COR-L47 (cell line): Measurements from ENCODE around the gene DDX52.
"Not testable (repeated sequence)": the region's sequence is repeated elsewhere in the genome, so short reads cannot be mapped to it uniquely, and the experiment has no call there.

Source experiments
- DNase-seq: peaks from one replicate; lab custom pipeline; 2025; lab: John Stamatoyannopoulos, UW

DDX52 gene, protein sequence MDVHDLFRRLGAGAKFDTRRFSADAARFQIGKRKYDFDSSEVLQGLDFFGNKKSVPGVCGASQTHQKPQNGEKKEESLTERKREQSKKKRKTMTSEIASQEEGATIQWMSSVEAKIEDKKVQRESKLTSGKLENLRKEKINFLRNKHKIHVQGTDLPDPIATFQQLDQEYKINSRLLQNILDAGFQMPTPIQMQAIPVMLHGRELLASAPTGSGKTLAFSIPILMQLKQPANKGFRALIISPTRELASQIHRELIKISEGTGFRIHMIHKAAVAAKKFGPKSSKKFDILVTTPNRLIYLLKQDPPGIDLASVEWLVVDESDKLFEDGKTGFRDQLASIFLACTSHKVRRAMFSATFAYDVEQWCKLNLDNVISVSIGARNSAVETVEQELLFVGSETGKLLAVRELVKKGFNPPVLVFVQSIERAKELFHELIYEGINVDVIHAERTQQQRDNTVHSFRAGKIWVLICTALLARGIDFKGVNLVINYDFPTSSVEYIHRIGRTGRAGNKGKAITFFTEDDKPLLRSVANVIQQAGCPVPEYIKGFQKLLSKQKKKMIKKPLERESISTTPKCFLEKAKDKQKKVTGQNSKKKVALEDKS

GRCh38 chr17:37643118-37643766, at the start of gene DDX52:
Gene DDX52 (minus strand): TSS chr17:37643446. CDS start chr17:37643420, 26 bp downstream.
- peak; percentile 84 for DNase-seq

DNA sequence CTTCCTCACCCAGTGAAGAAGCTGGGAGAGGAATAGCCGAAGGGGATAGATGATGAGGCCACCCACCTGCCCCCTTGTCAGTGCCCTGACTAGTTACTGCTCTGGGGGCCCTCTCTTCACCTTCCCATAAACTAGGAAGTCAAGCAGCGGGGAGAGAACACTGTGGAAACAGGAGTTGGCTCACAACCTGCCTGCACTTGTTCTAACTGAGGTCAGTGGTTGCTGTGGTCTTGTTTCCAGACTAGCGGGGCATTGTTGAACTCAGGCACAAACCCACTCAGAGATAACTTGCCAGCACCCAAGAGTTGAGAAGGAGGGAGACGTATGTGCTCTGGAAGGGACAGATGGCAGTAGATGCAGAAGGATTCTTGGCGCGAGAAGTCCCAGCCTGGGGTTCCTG, 48.6 kb upstream of the DDX52 start:
- no peak for DNase-seq

GRCh38 chr17:37689317-37689716, 46.1 kb upstream of the DDX52 start:
- no peak for DNase-seq

GRCh38 chr17:37683454-37683984, 40.3 kb upstream of the DDX52 start:
- DNase-seq, result no peak

DNA sequence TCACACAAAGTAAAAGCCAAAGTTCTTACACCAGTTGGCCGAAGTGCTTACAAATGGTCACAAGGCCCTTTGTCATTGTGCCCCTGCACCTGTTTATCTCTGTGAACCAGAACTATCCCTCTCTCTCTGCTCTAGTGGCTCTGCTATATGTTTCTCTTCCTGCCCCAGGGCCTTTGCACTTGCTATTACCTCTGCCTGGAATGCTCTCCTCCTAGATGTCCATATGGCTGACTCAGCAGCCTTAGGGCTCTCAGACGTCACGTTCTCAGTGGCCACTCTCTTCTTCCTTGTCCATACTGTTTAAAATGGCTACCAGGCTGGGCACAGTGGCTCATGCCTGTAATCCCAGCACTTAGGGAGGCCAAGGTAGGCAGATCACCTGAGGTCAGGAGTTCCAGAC, 38.8 kb upstream of the DDX52 start:
- DNase-seq, result no peak

- not testable (repeated sequence) for DNase-seq
These were observed 36.7 kb upstream of the DDX52 start for GRCh38 chr17:37679995-37680394.

DNA sequence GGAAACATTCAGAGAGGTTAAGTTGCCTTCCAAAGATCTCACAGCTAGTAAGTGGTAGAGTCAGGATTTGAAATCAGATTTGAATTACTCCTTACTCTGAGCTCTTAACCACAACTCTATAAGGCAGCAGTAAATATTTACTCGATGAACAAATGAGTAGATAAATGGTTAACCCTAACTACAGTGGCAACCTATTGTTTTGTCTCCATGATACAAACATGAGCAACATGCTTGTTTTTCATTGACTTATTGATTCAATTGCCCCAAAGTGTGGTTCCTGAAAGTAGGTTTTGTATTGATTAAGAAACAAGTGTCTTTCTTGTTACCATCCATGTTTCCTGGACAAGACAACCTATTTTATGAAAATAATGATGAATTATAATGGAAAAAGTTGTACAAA, 34.8 kb upstream of the DDX52 start:
- no peak for DNase-seq

- no peak for DNase-seq
These were observed 33.8 kb upstream of the DDX52 start for GRCh38 chr17:37677021-37677420.

DNA sequence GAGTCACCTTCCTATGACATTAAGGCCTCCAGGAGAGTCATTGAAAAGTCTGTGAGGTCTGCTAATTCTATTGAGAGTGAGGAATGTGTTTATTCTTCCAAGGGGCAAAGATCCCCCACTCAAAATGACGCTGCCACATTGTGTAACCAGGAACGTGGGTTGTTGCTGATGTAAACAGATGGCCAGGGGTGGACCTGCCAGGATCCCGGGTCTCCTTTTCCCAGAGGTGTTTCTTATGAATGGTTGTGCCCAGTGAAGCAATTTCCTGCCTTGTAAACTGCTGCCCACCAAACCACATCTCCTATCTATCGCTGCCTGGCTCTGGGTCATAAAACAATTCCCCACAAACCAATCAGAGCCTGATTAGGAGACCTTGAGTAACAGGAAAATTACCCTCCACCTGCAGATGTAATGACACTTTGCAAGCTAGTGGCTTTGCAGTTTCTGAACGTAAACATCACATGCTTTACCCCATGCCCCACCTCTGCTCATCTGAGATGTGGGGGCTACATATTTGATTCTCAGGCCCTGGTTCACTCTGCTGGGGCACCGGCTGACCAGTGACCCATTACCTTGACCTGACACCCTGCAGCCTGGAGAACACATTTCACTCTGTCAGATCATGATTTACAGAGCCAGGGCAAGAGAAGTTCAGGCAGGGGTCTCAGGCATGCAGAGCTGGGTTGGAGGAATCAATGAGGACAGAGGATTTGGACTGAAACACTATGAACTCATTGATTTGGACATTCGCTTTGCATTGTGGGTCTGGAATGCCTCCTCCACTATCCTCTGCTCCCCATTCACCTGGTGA, 33.1 kb upstream of the DDX52 start:
- DNase-seq, result no peak

DNA sequence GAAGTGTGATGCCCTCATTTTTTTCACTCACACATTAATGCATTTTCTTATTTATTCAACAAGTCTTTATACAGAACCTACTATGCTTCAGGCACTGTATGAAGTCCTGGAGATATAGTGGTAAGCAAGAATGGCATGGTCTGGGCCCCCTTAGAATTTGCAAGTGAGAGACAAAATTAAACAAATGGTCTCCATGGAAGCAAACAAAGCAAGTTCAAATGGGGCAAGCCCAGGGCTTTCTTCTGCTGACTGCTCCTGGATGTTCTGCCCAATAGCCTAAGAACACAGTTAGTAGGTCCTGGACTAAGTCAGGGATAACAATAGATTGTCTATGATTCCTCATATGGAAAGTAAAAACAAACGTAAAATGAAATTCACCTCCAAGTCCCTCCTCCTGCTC, 31.3 kb upstream of the DDX52 start:
- no peak for DNase-seq

GRCh38 chr17:37673386-37673785, 30.1 kb upstream of the DDX52 start:
- no peak for DNase-seq

GRCh38 chr17:37672548-37673078, 29.4 kb upstream of the DDX52 start:
- no peak for DNase-seq

- no peak for DNase-seq
These were observed 28.7 kb upstream of the DDX52 start for GRCh38 chr17:37671824-37672547.

DNA sequence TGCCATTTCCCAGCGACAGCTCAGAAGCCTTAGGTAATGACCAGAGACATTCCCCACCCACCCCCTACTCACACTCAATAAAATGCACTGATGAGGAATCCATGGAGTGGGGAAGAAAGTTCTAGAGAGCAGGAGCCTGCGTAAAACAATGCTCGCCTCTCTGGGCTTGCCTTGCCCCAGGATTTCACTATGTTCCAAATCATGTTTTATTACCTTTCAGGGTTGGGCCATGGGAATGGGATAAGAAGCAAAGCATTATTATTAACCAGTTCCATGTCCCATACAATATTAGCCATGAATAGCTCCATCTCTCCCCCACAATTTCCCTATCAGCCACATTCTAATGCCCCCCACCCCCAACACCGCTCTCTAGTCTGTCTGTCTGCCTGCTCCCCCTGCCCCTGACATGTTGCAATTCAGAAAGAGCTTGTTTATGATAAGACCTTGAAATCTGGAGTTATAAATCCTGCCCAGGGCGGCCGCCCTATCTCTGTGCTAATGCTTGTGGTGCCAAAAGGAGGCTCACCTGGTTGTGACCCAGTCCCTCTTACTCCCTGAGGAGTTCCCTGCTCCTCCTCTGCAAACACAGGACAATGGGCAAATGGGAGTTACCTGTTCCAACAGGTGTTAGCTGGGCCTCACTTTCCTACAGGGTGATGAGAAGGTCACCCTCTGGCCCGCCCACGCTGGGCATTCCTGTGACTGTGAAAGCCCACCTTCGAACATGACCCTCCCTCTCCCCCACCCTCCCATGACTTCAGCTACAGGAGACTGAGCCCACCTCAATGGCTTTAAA, 28.0 kb upstream of the DDX52 start:
- DNase-seq, result no peak

GRCh38 chr17:37667039-37667438, 23.8 kb upstream of the DDX52 start:
- no peak for DNase-seq

DNA sequence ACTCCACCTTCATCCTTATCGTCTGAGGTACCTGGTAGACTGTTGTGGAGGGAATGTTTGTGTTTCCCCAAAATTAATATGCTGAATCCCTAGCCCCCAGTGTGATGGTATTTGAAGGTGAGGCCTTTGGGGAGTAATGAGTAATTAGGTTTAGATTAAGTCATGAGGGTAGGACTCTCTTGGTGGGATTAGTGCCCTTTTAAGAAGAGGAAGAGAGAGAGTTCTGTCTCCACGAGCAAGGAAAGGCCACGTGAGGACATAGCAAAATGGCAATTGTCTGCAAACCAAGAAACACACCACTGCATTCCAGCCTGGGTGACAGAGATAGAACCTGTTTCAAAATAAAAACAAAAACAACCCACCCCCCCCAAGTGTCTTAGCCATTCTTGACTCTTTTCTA, 21.0 kb upstream of the DDX52 start:
- no peak for DNase-seq

- no peak for DNase-seq
These were observed 19.1 kb upstream of the DDX52 start for GRCh38 chr17:37662353-37662752.

- DNase-seq, result no peak
These were observed 18.3 kb upstream of the DDX52 start for GRCh38 chr17:37661400-37662014.

DNA sequence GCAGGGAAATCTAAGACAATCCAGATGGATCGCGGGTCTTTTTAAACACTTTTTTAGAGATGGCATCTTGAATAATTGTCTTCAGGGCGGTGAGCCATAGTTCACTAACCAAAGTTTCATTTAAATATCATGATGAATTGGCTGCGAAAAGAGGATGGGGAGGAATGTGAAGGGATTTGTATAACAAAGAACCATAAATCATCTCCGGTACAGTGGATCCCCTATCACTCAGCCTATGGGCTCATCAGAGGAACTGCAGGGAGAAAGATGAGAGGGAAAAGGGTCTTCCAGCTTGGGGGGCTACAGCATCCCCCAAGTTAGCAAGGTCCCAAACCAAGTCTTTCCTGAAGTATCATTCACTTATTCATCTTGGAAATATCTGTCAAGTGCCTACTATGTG, 16.7 kb upstream of the DDX52 start:
- no peak for DNase-seq

GRCh38 chr17:37657202-37657601, 14.0 kb upstream of the DDX52 start:
- no peak for DNase-seq
